Loucy (cell line): ENCODE data around the gene ODF2.

Source experiments
- H2AFZ ChIP-seq: fragments of 200-600 bp; sonication (generic); 2 replicates; pipeline ENCODE4 v1.6.0; 2016; ENCODE audit warnings: antibody characterized with exemption, mild to moderate bottlenecking, low read length, moderate library complexity
- H3F3A ChIP-seq: fragments of 200-600 bp; 2 replicates; pipeline ENCODE4 v1.6.0; 2016; ENCODE audit warnings: antibody characterized with exemption, low read depth, mild to moderate bottlenecking
- H3K27me3 ChIP-seq: fragments of 200-600 bp; sonication (generic); 2 replicates; pipeline ENCODE4 v1.6.1; 2014; ENCODE audit warnings: low read length, mild to moderate bottlenecking; ENCODE audit not compliant: insufficient read depth, poor library complexity, severe bottlenecking
- H3K36me3 ChIP-seq: fragments of 200-600 bp; sonication (generic); 2 replicates; pipeline ENCODE4 v1.6.1; 2016; ENCODE audit warnings: low read length; ENCODE audit not compliant: insufficient read depth
- H3K4me1 ChIP-seq: fragments of 200-600 bp; sonication (generic); 2 replicates; pipeline ENCODE4 v1.5.1; 2014; ENCODE audit warnings: low read length, mild to moderate bottlenecking; ENCODE audit not compliant: insufficient read depth, poor library complexity, severe bottlenecking
- H3K4me2 ChIP-seq: fragments of 200-600 bp; sonication (generic); 2 replicates; pipeline ENCODE4 v1.6.0; 2014; ENCODE audit warnings: antibody characterized with exemption, low read length, low read depth, mild to moderate bottlenecking; ENCODE audit not compliant: poor library complexity, severe bottlenecking
- H3K4me3 ChIP-seq: fragments of 200-600 bp; sonication (generic); 2 replicates; pipeline ENCODE4 v1.5.1; 2014; ENCODE audit warnings: low read length, mild to moderate bottlenecking, mixed read lengths; ENCODE audit not compliant: poor library complexity, severe bottlenecking
- H3K79me2 ChIP-seq: fragments of 200-600 bp; sonication (generic); 2 replicates; pipeline ENCODE4 v1.6.1; 2014; ENCODE audit warnings: low read length; ENCODE audit not compliant: insufficient read depth
- H3K9ac ChIP-seq: fragments of 200-600 bp; sonication (generic); 2 replicates; pipeline ENCODE4 v1.6.0; 2014; ENCODE audit warnings: mild to moderate bottlenecking, low read depth, low read length, moderate library complexity; ENCODE audit not compliant: poor library complexity, severe bottlenecking
- H3K9me2 ChIP-seq: fragments of 200-600 bp; sonication (generic); replicated peaks from 2 replicates; pipeline ENCODE4 v1.6.1; 2016; ENCODE audit warnings: low read depth, low read length, mixed read lengths
- H3K9me3 ChIP-seq: fragments of 200-600 bp; sonication (generic); 2 replicates; pipeline ENCODE4 v1.6.1; 2014; ENCODE audit warnings: mild to moderate bottlenecking, antibody characterized with exemption, low read length, low read depth; ENCODE audit not compliant: insufficient read depth
- H4K20me1 ChIP-seq: fragments of 200-600 bp; sonication (generic); 2 replicates; pipeline ENCODE4 v1.6.0; 2014; ENCODE audit warnings: antibody characterized with exemption, low read length, mild to moderate bottlenecking; ENCODE audit not compliant: insufficient read depth, poor library complexity, severe bottlenecking
- EZH2phosphoT487 ChIP-seq: fragments of 200-600 bp; IDR thresholded peaks from 2 replicates; pipeline ENCODE4 v1.6.1; 2018; ENCODE audit warnings: antibody characterized with exemption, mild to moderate bottlenecking, moderate library complexity, borderline replicate concordance
- TF ChIP-seq, protein P1 (sequence below): fragments of 200-600 bp; sonication (generic); conservative IDR thresholded peaks from 2 replicates; pipeline ENCODE4 v1.5.1; 2014; ENCODE audit warnings: mild to moderate bottlenecking, antibody characterized with exemption, low read length

ODF2 gene

DNA sequence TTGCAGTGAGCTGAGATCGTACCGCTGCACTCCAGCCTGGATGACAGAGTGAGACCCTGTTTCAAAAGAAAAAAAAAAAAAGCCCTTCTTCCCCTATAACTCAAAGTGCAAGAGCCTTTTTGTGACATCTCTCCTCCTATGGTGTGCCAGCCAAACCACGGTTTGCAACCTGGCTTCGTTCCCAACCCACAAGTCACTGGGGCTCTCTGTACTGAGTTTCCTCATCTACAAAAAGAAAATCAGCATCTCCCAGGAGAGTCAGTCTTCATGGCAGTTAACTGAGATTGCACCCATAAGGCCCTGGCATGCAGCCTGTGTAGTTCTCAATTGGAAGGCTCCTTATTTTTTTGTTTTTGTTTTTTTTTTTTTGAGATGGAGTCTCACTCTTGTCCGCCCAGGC lies 14.8 kb downstream of the ODF2 start:
- Histone ChIP-seq H4K20me1 (no peaks in the 10 kb centered on the region), H3K4me1 (peaks cover 6% of the 10 kb centered on the region), H3K36me3 (peaks cover 32% of the 10 kb centered on the region; the same call in 1 of the 2 replicates), H3K27me3 (no peaks in the 10 kb centered on the region), H3K9ac (no peak overlapping the region), H3K9me2 (no peaks in the 10 kb centered on the region), H3K9me3 (no peaks in the 10 kb centered on the region), H3K4me2 (no peak overlapping the region), H2AFZ (no peak overlapping the region), H3K4me3 (no peak overlapping the region), H3F3A (no peaks in the 10 kb centered on the region), H3K79me2 (no peaks in the 10 kb centered on the region)
- TF ChIP-seq, protein P1, sequence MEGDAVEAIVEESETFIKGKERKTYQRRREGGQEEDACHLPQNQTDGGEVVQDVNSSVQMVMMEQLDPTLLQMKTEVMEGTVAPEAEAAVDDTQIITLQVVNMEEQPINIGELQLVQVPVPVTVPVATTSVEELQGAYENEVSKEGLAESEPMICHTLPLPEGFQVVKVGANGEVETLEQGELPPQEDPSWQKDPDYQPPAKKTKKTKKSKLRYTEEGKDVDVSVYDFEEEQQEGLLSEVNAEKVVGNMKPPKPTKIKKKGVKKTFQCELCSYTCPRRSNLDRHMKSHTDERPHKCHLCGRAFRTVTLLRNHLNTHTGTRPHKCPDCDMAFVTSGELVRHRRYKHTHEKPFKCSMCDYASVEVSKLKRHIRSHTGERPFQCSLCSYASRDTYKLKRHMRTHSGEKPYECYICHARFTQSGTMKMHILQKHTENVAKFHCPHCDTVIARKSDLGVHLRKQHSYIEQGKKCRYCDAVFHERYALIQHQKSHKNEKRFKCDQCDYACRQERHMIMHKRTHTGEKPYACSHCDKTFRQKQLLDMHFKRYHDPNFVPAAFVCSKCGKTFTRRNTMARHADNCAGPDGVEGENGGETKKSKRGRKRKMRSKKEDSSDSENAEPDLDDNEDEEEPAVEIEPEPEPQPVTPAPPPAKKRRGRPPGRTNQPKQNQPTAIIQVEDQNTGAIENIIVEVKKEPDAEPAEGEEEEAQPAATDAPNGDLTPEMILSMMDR, result no peak

DNA sequence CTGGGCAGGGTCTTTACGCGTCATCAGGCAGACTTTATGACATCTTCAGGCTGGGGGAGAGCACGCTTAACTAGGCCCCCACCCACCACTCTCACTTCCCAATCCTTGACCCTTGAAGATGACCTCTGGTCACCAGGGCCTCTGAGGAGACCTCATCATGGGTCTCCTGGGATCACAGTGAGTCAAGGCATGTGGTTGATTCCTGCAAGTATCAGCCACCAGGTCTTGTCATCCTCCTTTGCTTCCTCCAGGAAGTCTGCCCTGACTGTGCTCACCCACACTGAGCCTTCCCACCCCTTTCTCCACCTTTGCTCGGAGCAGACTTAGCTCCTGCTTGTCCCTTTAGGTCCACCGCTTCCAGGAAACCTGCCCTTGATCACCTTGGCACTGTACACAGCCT lies 17.3 kb downstream of the ODF2 start:
- TF ChIP-seq, protein P1, result no peak
- Histone ChIP-seq H3K27me3 (no peaks in the 10 kb centered on the region), H3K4me3 (no peak overlapping the region), H3K9me2 (no peaks in the 10 kb centered on the region), H4K20me1 (no peaks in the 10 kb centered on the region), H2AFZ (no peak overlapping the region), H3K9me3 (no peaks in the 10 kb centered on the region), H3K4me1 (peaks cover 6% of the 10 kb centered on the region), H3F3A (no peaks in the 10 kb centered on the region), H3K4me2 (no peak overlapping the region), H3K79me2 (no peaks in the 10 kb centered on the region), H3K36me3 (peaks cover 32% of the 10 kb centered on the region; the same call in 1 of the 2 replicates), H3K9ac (no peak overlapping the region)

DNA sequence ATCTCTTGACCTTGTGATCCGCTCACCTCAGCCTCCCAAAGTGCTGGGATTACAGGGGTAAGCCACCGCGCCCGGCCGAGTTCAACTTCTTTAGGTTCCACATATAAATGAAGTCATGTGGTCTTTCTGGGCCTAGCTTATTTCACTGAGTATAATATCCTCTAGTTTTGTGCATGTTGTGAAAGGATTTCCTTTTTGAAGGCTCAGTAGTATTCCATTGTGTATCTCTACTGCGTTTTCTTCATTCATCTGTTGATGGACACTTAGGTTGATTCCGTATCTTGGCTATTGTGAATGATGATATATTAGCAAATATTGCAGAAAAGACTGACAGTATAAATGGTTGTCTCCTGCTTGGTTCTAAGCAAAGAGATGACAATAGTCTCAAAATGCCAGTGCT lies 20.1 kb downstream of the ODF2 start:
- Histone ChIP-seq H3K9ac (no peak overlapping the region), H3F3A (no peaks in the 10 kb centered on the region), H3K27me3 (no peaks in the 10 kb centered on the region), H3K79me2 (no peaks in the 10 kb centered on the region), H3K4me3 (no peak overlapping the region), H3K36me3 (peaks cover 34% of the 10 kb centered on the region; the same call in 1 of the 2 replicates), H3K4me2 (no peak overlapping the region), H3K4me1 (no peaks in the 10 kb centered on the region), H4K20me1 (no peaks in the 10 kb centered on the region), H3K9me3 (no peaks in the 10 kb centered on the region), H2AFZ (no peak overlapping the region), H3K9me2 (no peaks in the 10 kb centered on the region)
- TF ChIP-seq, protein P1, result no peak
- no peak for TF ChIP-seq EZH2phosphoT487
